Measurements from ENCODE around the gene CHAF1A. TPM values are rescaled to one million over a fixed set of nuclear protein-coding genes. Genes with fewer than 3 reads are reported as not detected.

CHAF1A gene, protein sequence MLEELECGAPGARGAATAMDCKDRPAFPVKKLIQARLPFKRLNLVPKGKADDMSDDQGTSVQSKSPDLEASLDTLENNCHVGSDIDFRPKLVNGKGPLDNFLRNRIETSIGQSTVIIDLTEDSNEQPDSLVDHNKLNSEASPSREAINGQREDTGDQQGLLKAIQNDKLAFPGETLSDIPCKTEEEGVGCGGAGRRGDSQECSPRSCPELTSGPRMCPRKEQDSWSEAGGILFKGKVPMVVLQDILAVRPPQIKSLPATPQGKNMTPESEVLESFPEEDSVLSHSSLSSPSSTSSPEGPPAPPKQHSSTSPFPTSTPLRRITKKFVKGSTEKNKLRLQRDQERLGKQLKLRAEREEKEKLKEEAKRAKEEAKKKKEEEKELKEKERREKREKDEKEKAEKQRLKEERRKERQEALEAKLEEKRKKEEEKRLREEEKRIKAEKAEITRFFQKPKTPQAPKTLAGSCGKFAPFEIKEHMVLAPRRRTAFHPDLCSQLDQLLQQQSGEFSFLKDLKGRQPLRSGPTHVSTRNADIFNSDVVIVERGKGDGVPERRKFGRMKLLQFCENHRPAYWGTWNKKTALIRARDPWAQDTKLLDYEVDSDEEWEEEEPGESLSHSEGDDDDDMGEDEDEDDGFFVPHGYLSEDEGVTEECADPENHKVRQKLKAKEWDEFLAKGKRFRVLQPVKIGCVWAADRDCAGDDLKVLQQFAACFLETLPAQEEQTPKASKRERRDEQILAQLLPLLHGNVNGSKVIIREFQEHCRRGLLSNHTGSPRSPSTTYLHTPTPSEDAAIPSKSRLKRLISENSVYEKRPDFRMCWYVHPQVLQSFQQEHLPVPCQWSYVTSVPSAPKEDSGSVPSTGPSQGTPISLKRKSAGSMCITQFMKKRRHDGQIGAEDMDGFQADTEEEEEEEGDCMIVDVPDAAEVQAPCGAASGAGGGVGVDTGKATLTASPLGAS
- total RNA-seq (10 to 100 TPM; 28.6 to 37.7 TPM), polyA plus RNA-seq (ENCODE audit: insufficient read depth, low read depth, low replicate concordance) (24.1 TPM)
- long read RNA-seq, donor 1, partial matches to known transcripts: 13 of 15 reads
- long read RNA-seq, donor 1, other reads (novel, unspliced or antisense): 0 of 15 reads
- long read RNA-seq, donor 2, partial matches to known transcripts: 9 of 11 reads
- long read RNA-seq, donor 2, other reads (novel, unspliced or antisense): 0 of 11 reads

DNA sequence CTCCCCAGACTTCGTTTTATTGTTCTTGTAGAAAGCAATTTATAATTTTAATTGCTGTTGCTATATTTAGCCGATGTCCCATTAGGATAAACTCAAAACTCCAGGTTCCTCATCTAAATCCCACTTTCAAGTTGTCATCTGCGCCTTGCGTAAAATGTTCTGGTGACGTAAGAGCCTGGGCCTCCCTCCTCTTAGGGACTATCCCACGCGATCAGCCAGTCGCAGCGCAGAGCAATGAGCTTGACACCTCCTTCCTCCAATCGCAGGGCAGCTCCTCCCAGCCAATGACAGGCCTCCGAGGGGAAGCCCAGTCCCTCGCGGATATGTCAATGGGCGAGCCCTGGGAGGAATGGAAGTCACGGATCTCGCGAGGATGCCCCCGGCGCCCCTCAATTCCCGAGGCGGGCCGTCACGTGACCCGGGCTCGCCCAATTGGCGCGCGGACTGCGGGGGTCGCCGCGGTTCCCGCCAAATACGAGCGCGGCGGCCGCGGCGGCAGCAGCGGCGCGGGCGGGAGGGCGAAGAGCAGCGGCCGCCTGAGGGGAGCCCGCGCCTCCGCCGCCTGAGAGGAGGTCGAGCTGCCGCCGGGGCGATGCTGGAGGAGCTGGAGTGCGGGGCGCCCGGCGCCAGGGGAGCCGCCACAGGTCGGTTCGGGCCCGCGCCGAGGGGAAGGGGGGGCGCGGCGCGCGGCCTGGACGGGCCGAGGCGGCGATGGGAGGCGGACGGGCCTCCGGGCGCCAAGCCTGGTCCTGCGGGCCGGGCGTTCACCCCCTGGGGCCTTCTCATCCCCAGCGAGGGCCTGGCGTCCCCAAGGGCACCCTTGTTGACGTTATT is at the start of gene CHAF1A:
CHAF1A (plus strand) TSS at position 470 of the 834 bp plus-strand sequence; CDS start at position 593, 123 bp downstream.
- Histone ChIP-seq H3K27ac (peak within 1 kb of the TSS; percentile 73 to 90), H3K9me3 (no peaks in the 10 kb centered on the region), H3K36me3 (ENCODE audit: low read depth, missing control alignments) (no peaks in the 10 kb centered on the region), H3K4me3 (peak within 1 kb of the TSS; percentile 69 to 81), H3K4me1 (peaks cover 25% of the 10 kb centered on the region), H3K27me3 (no peaks in the 10 kb centered on the region)
- WGBS, 2 donors: 0 to 2% methylated on average over 13 to 31 of the region's 84 CpGs
- peak; percentile 100 for DNase-seq
- TF ChIP-seq, protein P1, sequence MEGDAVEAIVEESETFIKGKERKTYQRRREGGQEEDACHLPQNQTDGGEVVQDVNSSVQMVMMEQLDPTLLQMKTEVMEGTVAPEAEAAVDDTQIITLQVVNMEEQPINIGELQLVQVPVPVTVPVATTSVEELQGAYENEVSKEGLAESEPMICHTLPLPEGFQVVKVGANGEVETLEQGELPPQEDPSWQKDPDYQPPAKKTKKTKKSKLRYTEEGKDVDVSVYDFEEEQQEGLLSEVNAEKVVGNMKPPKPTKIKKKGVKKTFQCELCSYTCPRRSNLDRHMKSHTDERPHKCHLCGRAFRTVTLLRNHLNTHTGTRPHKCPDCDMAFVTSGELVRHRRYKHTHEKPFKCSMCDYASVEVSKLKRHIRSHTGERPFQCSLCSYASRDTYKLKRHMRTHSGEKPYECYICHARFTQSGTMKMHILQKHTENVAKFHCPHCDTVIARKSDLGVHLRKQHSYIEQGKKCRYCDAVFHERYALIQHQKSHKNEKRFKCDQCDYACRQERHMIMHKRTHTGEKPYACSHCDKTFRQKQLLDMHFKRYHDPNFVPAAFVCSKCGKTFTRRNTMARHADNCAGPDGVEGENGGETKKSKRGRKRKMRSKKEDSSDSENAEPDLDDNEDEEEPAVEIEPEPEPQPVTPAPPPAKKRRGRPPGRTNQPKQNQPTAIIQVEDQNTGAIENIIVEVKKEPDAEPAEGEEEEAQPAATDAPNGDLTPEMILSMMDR (IDR thresholded peaks at IDR 0.05): no peak
- TF ChIP-seq POLR2A (IDR thresholded peaks at IDR 0.05): peak; percentile 66
- intact Hi-C loops (cut with DNase I; ENCODE audit: low total_unique reads): loop anchor here (10.0 kb wide), 1 partner anchor 52 kb away; the partner anchor contains the start of gene UBXN6

DNA sequence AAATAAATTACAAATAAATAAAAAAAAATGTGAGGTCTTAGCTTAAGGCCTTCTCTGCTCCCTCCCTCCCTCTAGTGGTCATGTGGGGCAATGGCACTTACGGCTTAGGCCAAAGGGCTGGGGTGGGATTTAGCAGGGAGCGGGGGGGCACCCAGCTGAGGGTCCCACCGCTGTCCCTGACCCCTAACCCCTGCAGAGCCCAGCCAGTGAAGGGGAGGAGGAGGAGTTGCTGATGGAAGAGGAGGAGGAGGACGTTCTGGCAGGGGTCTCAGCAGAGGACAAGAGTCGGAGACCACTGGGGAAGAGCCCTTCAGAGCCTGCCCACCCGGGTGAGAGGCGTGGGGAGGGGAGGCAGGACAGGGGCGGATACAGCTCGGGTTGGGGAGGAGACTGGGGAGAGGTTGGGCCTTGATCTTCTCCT is 49.7 kb upstream of the CHAF1A start:
- DNase-seq: peak; percentile 42
- Histone ChIP-seq H3K9me3 (no peaks in the 10 kb centered on the region), H3K27ac (no peak overlapping the region), H3K4me1 (no peaks in the 10 kb centered on the region), H3K27me3 (no peaks in the 10 kb centered on the region), H3K36me3 (ENCODE audit: low read depth, missing control alignments) (no peaks in the 10 kb centered on the region), H3K4me3 (no peak overlapping the region)
- intact Hi-C loops (cut with DNase I; ENCODE audit: low total_unique reads): loop anchor here (10.0 kb wide), 1 partner anchor 78 kb away; the partner anchor contains the start of gene SHD
- 47 to 55% methylated on average over 8 to 9 of the region's 9 CpGs for WGBS, 2 donors
- no peak for TF ChIP-seq POLR2A (IDR thresholded peaks at IDR 0.05)
- TF ChIP-seq, protein P1 (IDR thresholded peaks at IDR 0.05): peak; percentile 54 to 92 (median 64)

DNA sequence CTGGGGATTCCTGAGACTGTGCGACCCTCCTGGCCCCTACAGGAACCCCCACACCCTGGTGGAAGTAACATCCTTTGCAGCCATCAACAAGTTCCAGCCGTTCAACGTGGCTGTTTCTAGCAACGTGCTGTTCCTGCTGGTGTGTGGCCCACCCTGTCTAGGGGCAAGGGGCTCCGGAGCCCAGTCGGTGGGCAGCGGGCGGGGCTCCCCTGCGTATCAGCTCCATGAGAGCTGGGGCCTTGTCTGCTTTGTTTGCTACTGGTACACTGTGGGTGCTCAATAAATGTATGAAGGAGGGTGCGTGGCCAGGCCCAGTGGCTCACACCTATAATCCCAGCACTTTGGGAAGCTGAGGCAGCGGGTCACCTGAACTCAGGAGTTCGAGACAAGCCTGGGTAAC is 48.2 kb upstream of the CHAF1A start:
- no peaks in the 10 kb centered on the region for H3K36me3 ChIP-seq (ENCODE audit: low read depth, missing control alignments)
- 70 to 86% methylated on average over 4 to 12 of the region's 12 CpGs for WGBS, 2 donors
- intact Hi-C loops (cut with DNase I; ENCODE audit: low total_unique reads): loop anchor here (10.0 kb wide), 1 partner anchor 79 kb away; the partner anchor contains the start of gene SHD

More for the DNA sequence above, 48.2 kb upstream of the CHAF1A start:
- H3K9me3 ChIP-seq: no peaks in the 10 kb centered on the region
- no peak overlapping the region for H3K27ac ChIP-seq
- H3K4me3 ChIP-seq: no peak overlapping the region
- TF ChIP-seq, protein P1 (IDR thresholded peaks at IDR 0.05): no peak
- TF ChIP-seq POLR2A (IDR thresholded peaks at IDR 0.05): no peak
- no peaks in the 10 kb centered on the region for H3K27me3 ChIP-seq
- DNase-seq: no peak
- peaks cover 3% of the 10 kb centered on the region for H3K4me1 ChIP-seq
